ENCODE data around the gene SLC22A1. TPM values are rescaled to one million over a fixed set of nuclear protein-coding genes. Genes with fewer than 3 reads are reported as not detected.
"Not testable (repeated sequence)": the region's sequence is repeated elsewhere in the genome, so short reads cannot be mapped to it uniquely, and the experiment has no call there.

The SLC22A1 gene
- total and polyA plus RNA-seq, 4 donors, result 0.79 to 1,107 (median 439) TPM

- peak overlapping the region; percentile 46 to 68 for H3K27ac ChIP-seq (ENCODE audit: low read depth in 1 of 2, low read length in 2 of 2)
- no peak for TF ChIP-seq HNF4A (conservative IDR thresholded peaks at IDR 0.05)
- TF ChIP-seq, protein P1, sequence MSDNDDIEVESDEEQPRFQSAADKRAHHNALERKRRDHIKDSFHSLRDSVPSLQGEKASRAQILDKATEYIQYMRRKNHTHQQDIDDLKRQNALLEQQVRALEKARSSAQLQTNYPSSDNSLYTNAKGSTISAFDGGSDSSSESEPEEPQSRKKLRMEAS (IDR thresholded peaks at IDR 0.05), result no peak
These were observed 10.7 kb downstream of the SLC22A1 start for GRCh38 chr6:160132297-160132637.

DNA sequence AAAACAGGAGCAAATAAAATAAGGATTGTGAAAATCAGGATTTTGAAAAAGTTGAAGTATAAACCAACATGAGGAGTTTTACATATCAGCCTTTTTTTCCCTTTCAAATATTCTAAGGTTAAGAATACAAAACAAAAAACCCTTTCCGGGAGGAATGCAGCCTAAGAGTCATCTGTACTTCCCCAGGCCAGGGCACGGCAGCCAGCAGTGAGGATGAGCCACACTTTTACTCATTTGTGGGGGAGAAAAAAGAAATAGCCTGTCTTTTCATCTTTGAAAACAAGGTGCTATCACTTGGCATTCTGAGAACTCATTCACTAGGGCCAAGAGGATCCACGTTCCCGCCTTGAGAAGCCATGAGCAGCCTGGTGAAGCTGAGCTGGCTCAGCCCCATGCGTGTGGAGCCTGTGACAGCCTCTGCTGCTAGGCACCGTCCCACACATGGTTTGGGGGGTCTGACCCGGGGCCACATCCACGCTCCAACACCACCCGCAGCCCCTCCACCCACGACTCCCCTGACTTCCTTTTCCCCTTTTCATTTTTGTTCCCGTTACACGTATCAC, 11.2 kb downstream of the SLC22A1 start:
- no peak for DNase-seq (ENCODE audit: low spot score)
- peak overlapping the region; percentile 46 to 68 for H3K27ac ChIP-seq (ENCODE audit: low read depth in 1 of 2, low read length in 2 of 2)
- TF ChIP-seq REST (IDR thresholded peaks at IDR 0.05), result no peak
- TF ChIP-seq, protein P2, sequence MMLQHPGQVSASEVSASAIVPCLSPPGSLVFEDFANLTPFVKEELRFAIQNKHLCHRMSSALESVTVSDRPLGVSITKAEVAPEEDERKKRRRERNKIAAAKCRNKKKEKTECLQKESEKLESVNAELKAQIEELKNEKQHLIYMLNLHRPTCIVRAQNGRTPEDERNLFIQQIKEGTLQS (IDR thresholded peaks at IDR 0.05), result no peak
- WGBS, result 80% methylated on average over 12 of the region's 12 CpGs
- H3K4me1 ChIP-seq (ENCODE audit: control insufficient read depth in 4 of 4, insufficient read depth in 4 of 4, low read length in 3 of 4), result peaks cover 27 to 91% (median 59%) of the 10 kb centered on the region in 4 donors
- H3K36me3 ChIP-seq (ENCODE audit: control insufficient read depth in 4 of 4, insufficient read depth in 3 of 4, low read depth in 1 of 4, low read length in 3 of 4), result peaks cover 0 to 21% (median 2%) of the 10 kb centered on the region in 4 donors
- H3K9me3 ChIP-seq (ENCODE audit: control insufficient read depth in 4 of 4, low read length in 3 of 4), result no peaks in the 10 kb centered on the region
- no peak overlapping the region for H3K4me3 ChIP-seq (ENCODE audit: low read depth in 1 of 3, low read length in 3 of 3)
- no peaks in the 10 kb centered on the region for H3K27me3 ChIP-seq (ENCODE audit: control insufficient read depth in 4 of 4, insufficient read depth in 4 of 4, low read length in 3 of 4)
- no peak overlapping the region for H3K9ac ChIP-seq (ENCODE audit: low read depth in 1 of 2, low read length in 2 of 2)

More at GRCh38 chr6:160132297-160132637, 10.7 kb downstream of the SLC22A1 start:
- no peaks in the 10 kb centered on the region for H3K9me3 ChIP-seq (ENCODE audit: control insufficient read depth in 4 of 4, low read length in 3 of 4)
- no peak for DNase-seq (ENCODE audit: low spot score)
- peaks cover 23 to 90% (median 59%) of the 10 kb centered on the region in 4 donors for H3K4me1 ChIP-seq (ENCODE audit: control insufficient read depth in 4 of 4, insufficient read depth in 4 of 4, low read length in 3 of 4)
- H3K9ac ChIP-seq (ENCODE audit: low read depth in 1 of 2, low read length in 2 of 2), result no peak overlapping the region
- WGBS, result 81% methylated on average over 4 of the region's 4 CpGs
- no peaks in the 10 kb centered on the region for H3K27me3 ChIP-seq (ENCODE audit: control insufficient read depth in 4 of 4, insufficient read depth in 4 of 4, low read length in 3 of 4)
- peaks cover 0 to 21% (median 2%) of the 10 kb centered on the region in 4 donors for H3K36me3 ChIP-seq (ENCODE audit: control insufficient read depth in 4 of 4, insufficient read depth in 3 of 4, low read depth in 1 of 4, low read length in 3 of 4)
- no peak overlapping the region for H3K4me3 ChIP-seq (ENCODE audit: low read depth in 1 of 3, low read length in 3 of 3)

DNA sequence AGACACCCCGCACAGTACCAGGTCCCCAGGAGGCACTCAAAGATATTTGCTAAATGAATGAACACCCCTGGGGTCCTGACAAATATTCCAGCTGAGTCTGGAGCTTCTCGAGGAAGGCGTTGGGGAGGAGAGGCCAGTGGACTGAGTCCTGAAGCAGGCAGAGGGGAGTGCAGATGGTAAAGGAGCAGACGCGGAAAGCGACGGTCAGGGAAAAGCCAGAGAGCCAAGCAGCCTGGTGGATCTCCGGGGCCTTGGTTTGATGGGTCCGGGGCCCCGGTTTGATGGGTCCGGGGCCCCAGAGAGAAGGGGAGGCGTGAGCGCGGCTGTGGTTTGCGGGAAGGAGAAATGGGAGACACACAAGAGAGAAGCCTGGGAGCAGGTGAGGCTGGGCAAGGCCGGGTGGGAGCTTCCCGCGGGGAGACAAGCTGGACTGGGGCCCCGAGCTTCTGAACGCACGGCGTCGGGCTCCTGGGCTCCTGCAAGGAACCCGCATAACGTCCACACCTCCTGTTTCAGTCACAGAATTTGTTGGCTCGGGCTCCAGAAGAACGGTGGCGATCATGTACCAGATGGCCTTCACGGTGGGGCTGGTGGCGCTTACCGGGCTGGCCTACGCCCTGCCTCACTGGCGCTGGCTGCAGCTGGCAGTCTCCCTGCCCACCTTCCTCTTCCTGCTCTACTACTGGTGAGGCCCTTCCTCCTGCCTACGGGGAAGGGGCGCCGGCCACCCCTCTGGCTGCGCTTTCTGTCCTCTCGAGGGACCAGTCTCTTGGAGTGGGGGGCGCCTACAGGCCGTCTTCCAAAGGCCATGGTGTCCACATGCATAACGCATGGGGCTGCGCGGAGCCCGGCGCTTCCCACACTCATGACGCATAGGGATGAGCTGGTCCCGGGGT, 12.1 kb downstream of the SLC22A1 start:
- H3K36me3 ChIP-seq (ENCODE audit: control insufficient read depth in 4 of 4, insufficient read depth in 3 of 4, low read depth in 1 of 4, low read length in 3 of 4), result peaks cover 0 to 20% (median 2%) of the 10 kb centered on the region in 4 donors
- TF ChIP-seq TAF1 (conservative IDR thresholded peaks at IDR 0.05), result no peak
- TF ChIP-seq HNF4A (conservative IDR thresholded peaks at IDR 0.05), result no peak
- TF ChIP-seq, protein P3, sequence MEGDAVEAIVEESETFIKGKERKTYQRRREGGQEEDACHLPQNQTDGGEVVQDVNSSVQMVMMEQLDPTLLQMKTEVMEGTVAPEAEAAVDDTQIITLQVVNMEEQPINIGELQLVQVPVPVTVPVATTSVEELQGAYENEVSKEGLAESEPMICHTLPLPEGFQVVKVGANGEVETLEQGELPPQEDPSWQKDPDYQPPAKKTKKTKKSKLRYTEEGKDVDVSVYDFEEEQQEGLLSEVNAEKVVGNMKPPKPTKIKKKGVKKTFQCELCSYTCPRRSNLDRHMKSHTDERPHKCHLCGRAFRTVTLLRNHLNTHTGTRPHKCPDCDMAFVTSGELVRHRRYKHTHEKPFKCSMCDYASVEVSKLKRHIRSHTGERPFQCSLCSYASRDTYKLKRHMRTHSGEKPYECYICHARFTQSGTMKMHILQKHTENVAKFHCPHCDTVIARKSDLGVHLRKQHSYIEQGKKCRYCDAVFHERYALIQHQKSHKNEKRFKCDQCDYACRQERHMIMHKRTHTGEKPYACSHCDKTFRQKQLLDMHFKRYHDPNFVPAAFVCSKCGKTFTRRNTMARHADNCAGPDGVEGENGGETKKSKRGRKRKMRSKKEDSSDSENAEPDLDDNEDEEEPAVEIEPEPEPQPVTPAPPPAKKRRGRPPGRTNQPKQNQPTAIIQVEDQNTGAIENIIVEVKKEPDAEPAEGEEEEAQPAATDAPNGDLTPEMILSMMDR (IDR thresholded peaks at IDR 0.05; ENCODE audit: low read depth, low read length, missing input control), result no peak
- 91% methylated on average over 47 of the region's 47 CpGs for WGBS
- H3K9me3 ChIP-seq (ENCODE audit: control insufficient read depth in 4 of 4, low read length in 3 of 4), result no peaks in the 10 kb centered on the region
- H3K9ac ChIP-seq (ENCODE audit: low read depth in 1 of 2, low read length in 2 of 2), result no peak overlapping the region
- H3K27me3 ChIP-seq (ENCODE audit: control insufficient read depth in 4 of 4, insufficient read depth in 4 of 4, low read length in 3 of 4), result no peaks in the 10 kb centered on the region
- no peak overlapping the region for H3K4me3 ChIP-seq (ENCODE audit: low read depth in 1 of 3, low read length in 3 of 3)
- peaks cover 27 to 94% (median 62%) of the 10 kb centered on the region in 4 donors for H3K4me1 ChIP-seq (ENCODE audit: control insufficient read depth in 4 of 4, insufficient read depth in 4 of 4, low read length in 3 of 4)
- DNase-seq (ENCODE audit: low spot score), result peak; percentile 30
- peak overlapping the region; percentile 46 to 68 for H3K27ac ChIP-seq (ENCODE audit: low read depth in 1 of 2, low read length in 2 of 2)

GRCh38 chr6:160134337-160134751, 12.7 kb downstream of the SLC22A1 start:
- WGBS, result 92% methylated on average over 20 of the region's 20 CpGs
- peaks cover 29 to 93% (median 63%) of the 10 kb centered on the region in 4 donors for H3K4me1 ChIP-seq (ENCODE audit: control insufficient read depth in 4 of 4, insufficient read depth in 4 of 4, low read length in 3 of 4)
- H3K9ac ChIP-seq (ENCODE audit: low read depth in 1 of 2, low read length in 2 of 2); H3K9me3 ChIP-seq (ENCODE audit: control insufficient read depth in 4 of 4, low read length in 3 of 4); H3K4me3 ChIP-seq (ENCODE audit: low read depth in 1 of 3, low read length in 3 of 3); H3K27me3 ChIP-seq (ENCODE audit: control insufficient read depth in 4 of 4, insufficient read depth in 4 of 4, low read length in 3 of 4): not testable (repeated sequence)
- H3K36me3 ChIP-seq (ENCODE audit: control insufficient read depth in 4 of 4, insufficient read depth in 3 of 4, low read depth in 1 of 4, low read length in 3 of 4), result peaks cover 0 to 19% (median 2%) of the 10 kb centered on the region in 4 donors
- DNase-seq (ENCODE audit: low spot score), result peak; percentile 21
- H3K27ac ChIP-seq (ENCODE audit: low read depth in 1 of 2, low read length in 2 of 2), result peak overlapping the region; percentile 73 to 92
